ENCODE data around the gene ZCCHC24.
A peak's percentile ranks its signal among the peaks of the same experiment; 100 is the strongest.

Gene ZCCHC24

GRCh38 chr10:79383974-79384606 is 61.3 kb downstream of the ZCCHC24 start:
- DNase-seq (ENCODE audit: low read depth in 2 of 2), result no peak

- no peak for DNase-seq (ENCODE audit: low read depth in 2 of 2)
Measured at GRCh38 chr10:79382491-79382941, 62.9 kb downstream of the ZCCHC24 start.

GRCh38 chr10:79381804-79382221 is 63.6 kb downstream of the ZCCHC24 start:
- no peak for DNase-seq (ENCODE audit: low read depth in 2 of 2)

GRCh38 chr10:79380946-79381721 is 64.3 kb downstream of the ZCCHC24 start:
- DNase-seq (ENCODE audit: low read depth in 2 of 2), result no peak

GRCh38 chr10:79380125-79380945 is 65.1 kb downstream of the ZCCHC24 start:
- DNase-seq (ENCODE audit: low read depth in 2 of 2), result no peak

GRCh38 chr10:79379512-79380124 is 65.8 kb downstream of the ZCCHC24 start:
- no peak for DNase-seq (ENCODE audit: low read depth in 2 of 2)

- DNase-seq (ENCODE audit: low read depth in 2 of 2), result no peak
Measured at GRCh38 chr10:79378647-79379511, 66.5 kb downstream of the ZCCHC24 start.

GRCh38 chr10:79378383-79378646 is 67.1 kb downstream of the ZCCHC24 start:
- no peak for DNase-seq (ENCODE audit: low read depth in 2 of 2)

GRCh38 chr10:79377557-79378382 is 67.7 kb downstream of the ZCCHC24 start:
- no peak for DNase-seq (ENCODE audit: low read depth in 2 of 2)

- DNase-seq (ENCODE audit: low read depth in 2 of 2), result no peak
Measured at GRCh38 chr10:79376751-79377556, 68.5 kb downstream of the ZCCHC24 start.

GRCh38 chr10:79376078-79376628 is 69.3 kb downstream of the ZCCHC24 start:
- DNase-seq (ENCODE audit: low read depth in 2 of 2), result no peak

- no peak for DNase-seq (ENCODE audit: low read depth in 2 of 2)
Measured at GRCh38 chr10:79375321-79376077, 69.9 kb downstream of the ZCCHC24 start.

GRCh38 chr10:79374312-79375191 is 70.9 kb downstream of the ZCCHC24 start:
- peak; percentile 53 to 71 for DNase-seq (ENCODE audit: low read depth in 2 of 2)

GRCh38 chr10:79372871-79373270 is 72.6 kb downstream of the ZCCHC24 start:
- DNase-seq (ENCODE audit: low read depth in 2 of 2), result no peak

- no peak for DNase-seq (ENCODE audit: low read depth in 2 of 2)
Measured at GRCh38 chr10:79367426-79368189, 77.8 kb downstream of the ZCCHC24 start.

- DNase-seq (ENCODE audit: low read depth in 2 of 2), result no peak
Measured at GRCh38 chr10:79361726-79362397, 83.6 kb downstream of the ZCCHC24 start.

Data from stimulated activated CD4-positive, alpha-beta T cell treated with anti-CD3 and anti-CD28 coated beads, Interleukin-12 subunit alpha, Interleukin-12 subunit beta, amount 100 ng/mL, for 24 hours (primary cell).